Stimulated activated CD8-positive, alpha-beta memory T cell treated with anti-CD3 and anti-CD28 coated beads, Interleukin-7, amount 100 ng/mL, for 1 hour (primary cell): ENCODE data around the gene CSNK1A1.
"Not testable (repeated sequence)": the region's sequence is repeated elsewhere in the genome, so short reads cannot be mapped to it uniquely, and the experiment has no call there.

Source experiments
- DNase-seq, 2 donors: peaks; one replicate each; pipeline ENCODE4 v3.0.0-alpha.2; 2020; ENCODE audit warnings: low read depth in 2 of 2

The CSNK1A1 gene

GRCh38 chr5:149490599-149491485, 60.4 kb downstream of the CSNK1A1 start:
- DNase-seq = no peak

- DNase-seq = no peak
These were observed 61.6 kb downstream of the CSNK1A1 start for GRCh38 chr5:149489605-149490037.

- no peak for DNase-seq
These were observed 62.5 kb downstream of the CSNK1A1 start for GRCh38 chr5:149488645-149489306.

GRCh38 chr5:149487672-149488071, 63.6 kb downstream of the CSNK1A1 start:
- no peak for DNase-seq

GRCh38 chr5:149486726-149487635, 64.3 kb downstream of the CSNK1A1 start:
- no peak for DNase-seq

- no peak for DNase-seq
These were observed 65.3 kb downstream of the CSNK1A1 start for GRCh38 chr5:149485655-149486615.

- DNase-seq = no peak
These were observed 69.8 kb downstream of the CSNK1A1 start for GRCh38 chr5:149481485-149481884.

GRCh38 chr5:149478761-149479160, 72.5 kb downstream of the CSNK1A1 start:
- no peak for DNase-seq

- DNase-seq = no peak
These were observed 75.5 kb downstream of the CSNK1A1 start for GRCh38 chr5:149475777-149476176.

- no peak for DNase-seq
These were observed 77.0 kb downstream of the CSNK1A1 start for GRCh38 chr5:149474198-149474597.

- DNase-seq = no peak
These were observed 77.8 kb downstream of the CSNK1A1 start for GRCh38 chr5:149473441-149473840.

- no peak for DNase-seq
These were observed 78.8 kb downstream of the CSNK1A1 start for GRCh38 chr5:149472399-149472798.

GRCh38 chr5:149471406-149472183, 79.6 kb downstream of the CSNK1A1 start:
- DNase-seq = no peak

GRCh38 chr5:149470942-149471341, 80.3 kb downstream of the CSNK1A1 start:
- DNase-seq = no peak

- DNase-seq = no peak
These were observed 84.7 kb downstream of the CSNK1A1 start for GRCh38 chr5:149466457-149466972.

- DNase-seq = no peak
These were observed 86.3 kb downstream of the CSNK1A1 start for GRCh38 chr5:149464796-149465489.

- DNase-seq = not testable (repeated sequence)
These were observed 89.3 kb downstream of the CSNK1A1 start for GRCh38 chr5:149461907-149462306.

GRCh38 chr5:149459891-149460290, 91.3 kb downstream of the CSNK1A1 start:
- no peak for DNase-seq

GRCh38 chr5:149457393-149457763, 93.9 kb downstream of the CSNK1A1 start:
- no peak for DNase-seq
